DND-41 (cell line): Measurements from ENCODE around the gene GFPT1.

Experiments
- ATAC-seq: fragments of 200-7000 bp; cut with Tn5 transposase; 3 replicates; pipeline ENCODE4 v1.9.1; 2021; ENCODE audit warnings: low read depth; ENCODE audit not compliant: insufficient read depth
- DNase-seq: peaks from one replicate; pipeline ENCODE4 v3.0.0-alpha.2; 2020
- H2AFZ ChIP-seq: 2 replicates; pipeline ENCODE4 v1.6.0; 2012; ENCODE audit warnings: low read depth, low read length
- H3K27ac ChIP-seq: 2 replicates; pipeline ENCODE4 v1.5.1; 2012; ENCODE audit warnings: low read length, inconsistent platforms
- H3K27me3 ChIP-seq: fragments of 200-600 bp; sonication (generic); 2 replicates; pipeline ENCODE4 v1.6.0; 2012; ENCODE audit warnings: low read length, mild to moderate bottlenecking, inconsistent platforms; ENCODE audit not compliant: insufficient read depth, poor library complexity
- H3K36me3 ChIP-seq: 2 replicates; pipeline ENCODE4 v1.5.1; 2012; ENCODE audit warnings: low read length, inconsistent platforms; ENCODE audit not compliant: insufficient read depth
- H3K4me1 ChIP-seq: 2 replicates; pipeline ENCODE4 v1.5.1; 2012; ENCODE audit warnings: mild to moderate bottlenecking, low read length; ENCODE audit not compliant: insufficient read depth
- H3K4me2 ChIP-seq: 2 replicates; pipeline ENCODE4 v1.6.0; 2012; ENCODE audit warnings: mild to moderate bottlenecking, moderate library complexity, low read length, inconsistent platforms; ENCODE audit not compliant: insufficient read depth
- H3K4me3 ChIP-seq, 2 experiments: fragments of 200-600 bp in 1 of 2; shearing (Covaris generic) in 1 of 2; 2 replicates each; pipeline ENCODE4 v1.5.1; 2012 to 2016; ENCODE audit warnings: inconsistent platforms in 2 of 2, low read length in 2 of 2, mild to moderate bottlenecking in 2 of 2, low read depth in 1 of 2, moderate library complexity in 1 of 2
- H3K79me2 ChIP-seq: 2 replicates; pipeline ENCODE4 v1.6.0; 2012; ENCODE audit warnings: low read length, inconsistent platforms; ENCODE audit not compliant: insufficient read depth
- H3K9ac ChIP-seq: 2 replicates; pipeline ENCODE4 v1.6.0; 2012; ENCODE audit warnings: low read depth, mild to moderate bottlenecking, inconsistent platforms, low read length, moderate library complexity
- H3K9me3 ChIP-seq: 2 replicates; pipeline ENCODE4 v1.5.1; 2012; ENCODE audit warnings: low read length, moderate library complexity, mild to moderate bottlenecking, inconsistent platforms; ENCODE audit not compliant: insufficient read depth, severe bottlenecking
- H4K20me1 ChIP-seq: 2 replicates; pipeline ENCODE4 v1.6.0; 2012; ENCODE audit warnings: low read length; ENCODE audit not compliant: insufficient read depth
- CTCF ChIP-seq: IDR thresholded peaks from 2 replicates; pipeline ENCODE4 v1.5.1; 2012; ENCODE audit warnings: borderline replicate concordance, low read length, moderate library complexity, mild to moderate bottlenecking; ENCODE audit not compliant: poor library complexity, severe bottlenecking; ENCODE audit errors: extremely low read depth
- EZH2 ChIP-seq: IDR thresholded peaks from 3 replicates; pipeline ENCODE4 v1.6.1; 2012; ENCODE audit warnings: borderline replicate concordance, low read depth, mild to moderate bottlenecking, moderate library complexity, low read length, inconsistent platforms; ENCODE audit not compliant: severe bottlenecking

Gene GFPT1

GRCh38 chr2:69310111-69311023, 76.7 kb downstream of the GFPT1 start:
- no peak overlapping the region for H3K9ac ChIP-seq
- H4K20me1 ChIP-seq = no peaks in the 10 kb centered on the region
- H3K4me2 ChIP-seq = no peak overlapping the region
- H2AFZ ChIP-seq = no peak overlapping the region
- H3K4me1 ChIP-seq = peaks cover 16% of the 10 kb centered on the region
- ATAC-seq (no peak), DNase-seq (no peak)
- no peaks in the 10 kb centered on the region for H3K9me3 ChIP-seq
- H3K79me2 ChIP-seq = no peaks in the 10 kb centered on the region
- no peak overlapping the region for H3K4me3 ChIP-seq
- H3K36me3 ChIP-seq = no peaks in the 10 kb centered on the region
- no peak for TF ChIP-seq EZH2
- no peak for TF ChIP-seq CTCF
- H3K27me3 ChIP-seq = peaks cover 14% of the 10 kb centered on the region
- no peak overlapping the region for H3K27ac ChIP-seq

- no peak overlapping the region for H3K9ac ChIP-seq
- no peak for ATAC-seq
- H3K27ac ChIP-seq = no peak overlapping the region
These were observed 77.5 kb downstream of the GFPT1 start for GRCh38 chr2:69309351-69310110.

GRCh38 chr2:69308338-69308737, 78.7 kb downstream of the GFPT1 start:
- TF ChIP-seq EZH2 (no peak), CTCF (no peak)
- Histone ChIP-seq H4K20me1 (no peaks in the 10 kb centered on the region), H3K27me3 (peaks cover 14% of the 10 kb centered on the region), H3K79me2 (no peaks in the 10 kb centered on the region), H3K27ac (no peak overlapping the region), H3K36me3 (no peaks in the 10 kb centered on the region), H2AFZ (no peak overlapping the region), H3K4me1 (peaks cover 16% of the 10 kb centered on the region), H3K4me2 (no peak overlapping the region), H3K9ac (no peak overlapping the region), H3K4me3 (no peak overlapping the region), H3K9me3 (peaks cover 4% of the 10 kb centered on the region)
- no peak for ATAC-seq
- DNase-seq = no peak

More at GRCh38 chr2:69309351-69310110, 77.5 kb downstream of the GFPT1 start:
- H3K27me3 ChIP-seq = peaks cover 14% of the 10 kb centered on the region
- TF ChIP-seq CTCF (no peak), EZH2 (no peak)
- H3K36me3 ChIP-seq = no peaks in the 10 kb centered on the region
- H4K20me1 ChIP-seq = no peaks in the 10 kb centered on the region
- no peak for DNase-seq
- H3K9me3 ChIP-seq = no peaks in the 10 kb centered on the region
- no peak overlapping the region for H2AFZ ChIP-seq
- H3K4me3 ChIP-seq = no peak overlapping the region
- H3K4me2 ChIP-seq = no peak overlapping the region
- H3K4me1 ChIP-seq = peaks cover 16% of the 10 kb centered on the region
- no peaks in the 10 kb centered on the region for H3K79me2 ChIP-seq
